IMR-90 (cell line): ENCODE results near the gene GRIN2D. TPM values are rescaled to one million over a fixed set of nuclear protein-coding genes. Genes with fewer than 3 reads are reported as not detected.

ENCODE experiments used
- ATAC-seq: fragments of 200-7000 bp; cut with Tn5 transposase; 2 replicates; pipeline ENCODE4 v1.9.1; 2020; ENCODE audit warnings: low read depth, mild to moderate bottlenecking, moderate library complexity
- BruUV-seq: library from RNA; stranded (reverse); fragments of 400-500 nt; replicated peaks from 2 replicates; lab custom pipeline; 2021; lab: Mats Ljungman, UMichigan
- CTCF ChIA-PET: fragments of 300-600 bp; formaldehyde crosslinking; extraction: SDS; loops from one replicate; lab custom pipeline; 2021; ENCODE audit warnings: antibody characterized with exemption; lab: Yijun Ruan, JAX
- POLR2A ChIA-PET: fragments of 300-600 bp; sonication (Branson Sonifier 250); formaldehyde crosslinking; loops from one replicate; lab custom pipeline; 2022; ENCODE audit warnings: antibody characterized with exemption; ENCODE audit not compliant: unreplicated experiment; lab: Charles Lee
- DNase-seq: peaks from one replicate; pipeline ENCODE4 v3.0.0; 2013
- H2AFZ ChIP-seq: replicated peaks from 2 replicates; pipeline ENCODE3; 2013; ENCODE audit warnings: low read length, mild to moderate bottlenecking; ENCODE audit not compliant: poor library complexity
- H2AK5ac ChIP-seq: 2 replicates; pipeline ENCODE4 v1.6.1; 2013; ENCODE audit warnings: low read depth, low read length, inconsistent platforms
- H2AK9ac ChIP-seq: replicated peaks from 2 replicates; pipeline ENCODE3; 2013; ENCODE audit warnings: mild to moderate bottlenecking, low read depth, low read length, moderate library complexity; ENCODE audit not compliant: poor library complexity
- H2BK120ac ChIP-seq: 2 replicates; pipeline ENCODE4 v1.6.1; 2013; ENCODE audit warnings: low read depth, low read length, inconsistent platforms
- H2BK15ac ChIP-seq: 3 replicates; pipeline ENCODE4 v1.6.1; 2013; ENCODE audit warnings: low read depth, low read length, inconsistent platforms
- H2BK20ac ChIP-seq: 2 replicates; pipeline ENCODE4 v1.6.1; 2013; ENCODE audit warnings: low read depth, mild to moderate bottlenecking, inconsistent platforms, low read length, moderate library complexity
- H2BK5ac ChIP-seq: 2 replicates; pipeline ENCODE4 v1.6.1; 2013; ENCODE audit warnings: mild to moderate bottlenecking, low read depth, low read length, inconsistent platforms; ENCODE audit not compliant: poor library complexity, severe bottlenecking
- H3K14ac ChIP-seq: replicated peaks from 2 replicates; pipeline ENCODE4 v1.6.1; 2013; ENCODE audit warnings: low read depth, low read length, inconsistent platforms
- H3K18ac ChIP-seq: 2 replicates; pipeline ENCODE4 v1.6.1; 2013; ENCODE audit warnings: low read depth, low read length, control low read depth
- H3K23ac ChIP-seq: 2 replicates; pipeline ENCODE4 v1.6.1; 2013; ENCODE audit warnings: low read depth, low read length, inconsistent platforms
- H3K27ac ChIP-seq: 2 replicates; pipeline ENCODE4 v1.5.1; 2013; ENCODE audit warnings: mild to moderate bottlenecking, control low read depth, low read length; ENCODE audit not compliant: insufficient read depth
- H3K27me3 ChIP-seq: 2 replicates; pipeline ENCODE4 v1.6.1; 2013; ENCODE audit warnings: low read length; ENCODE audit not compliant: control insufficient read depth, insufficient read depth
- H3K36me3 ChIP-seq: 2 replicates; pipeline ENCODE4 v1.6.1; 2013; ENCODE audit warnings: low read length, mixed read lengths; ENCODE audit not compliant: control insufficient read depth, insufficient read depth
- H3K4ac ChIP-seq: 2 replicates; pipeline ENCODE4 v1.6.1; 2013; ENCODE audit warnings: low read depth, low read length, inconsistent platforms
- H3K4me1 ChIP-seq: 2 replicates; pipeline ENCODE4 v1.6.1; 2013; ENCODE audit warnings: low read length, mixed read lengths; ENCODE audit not compliant: control insufficient read depth, insufficient read depth
- H3K4me2 ChIP-seq: 2 replicates; pipeline ENCODE4 v1.6.1; 2013; ENCODE audit warnings: low read depth, mild to moderate bottlenecking, control low read depth, low read length, moderate library complexity
- H3K4me3 ChIP-seq: 2 replicates; pipeline ENCODE4 v1.5.1; 2013; ENCODE audit warnings: low read depth, mild to moderate bottlenecking, control low read depth, low read length, moderate library complexity; ENCODE audit not compliant: insufficient read depth
- H3K56ac ChIP-seq: 2 replicates; pipeline ENCODE4 v1.6.1; 2013; ENCODE audit warnings: low read length, inconsistent platforms; ENCODE audit not compliant: insufficient read depth; ENCODE audit errors: extremely low read depth
- H3K79me1 ChIP-seq, 2 experiments: 2 replicates each; pipeline ENCODE4 v1.6.1; 2013; ENCODE audit warnings: low read length in 2 of 2, inconsistent platforms in 1 of 2, low read depth in 1 of 2
- H3K9ac ChIP-seq: 2 replicates; pipeline ENCODE4 v1.6.1; 2013; ENCODE audit warnings: low read depth, low read length, control low read depth
- H3K9me1 ChIP-seq: 2 replicates; pipeline ENCODE4 v1.6.1; 2013; ENCODE audit warnings: low read length, inconsistent platforms; ENCODE audit not compliant: insufficient read depth
- H3K9me3 ChIP-seq: 2 replicates; pipeline ENCODE4 v1.6.1; 2013; ENCODE audit warnings: low read length; ENCODE audit not compliant: control insufficient read depth, insufficient read depth
- H4K20me1 ChIP-seq: 2 replicates; pipeline ENCODE4 v1.6.1; 2013; ENCODE audit warnings: low read length, inconsistent platforms; ENCODE audit not compliant: insufficient read depth
- H4K5ac ChIP-seq: 2 replicates; pipeline ENCODE4 v1.6.1; 2013; ENCODE audit warnings: mild to moderate bottlenecking, low read depth, low read length, control low read depth
- H4K8ac ChIP-seq, 2 experiments: 2 replicates each; pipeline ENCODE4 v1.6.1; 2013; ENCODE audit warnings: low read depth in 2 of 2, low read length in 2 of 2, control low read depth in 1 of 2, inconsistent platforms in 1 of 2
- H4K91ac ChIP-seq: 2 replicates; pipeline ENCODE4 v1.6.1; 2013; ENCODE audit warnings: low read depth, low read length, inconsistent platforms; ENCODE audit not compliant: insufficient read depth
- BHLHE40 ChIP-seq: fragments of 150-350 bp; IDR thresholded peaks from 2 replicates; pipeline ENCODE4 v1.6.1; 2016; ENCODE audit warnings: mild to moderate bottlenecking, low read depth, low read length
- CEBPB ChIP-seq: IDR thresholded peaks from 2 replicates; pipeline ENCODE4 v1.6.1; 2012; ENCODE audit warnings: low read depth, low read length, improper control_type of control experiment
- CHD1 ChIP-seq: IDR thresholded peaks from 2 replicates; pipeline ENCODE4 v1.6.1; 2012; ENCODE audit warnings: low read depth, low read length, improper control_type of control experiment
- MAFK ChIP-seq: IDR thresholded peaks from 2 replicates; pipeline ENCODE4 v1.6.1; 2012; ENCODE audit warnings: low read depth, low read length, improper control_type of control experiment
- MAZ ChIP-seq: IDR thresholded peaks from 2 replicates; pipeline ENCODE4 v1.6.1; 2012; ENCODE audit warnings: low read depth, mild to moderate bottlenecking, low read length, improper control_type of control experiment, moderate library complexity, borderline replicate concordance
- MXI1 ChIP-seq: IDR thresholded peaks from 2 replicates; pipeline ENCODE4 v1.6.1; 2012; ENCODE audit warnings: low read depth, mild to moderate bottlenecking, low read length, moderate library complexity, borderline replicate concordance
- NFE2L2 ChIP-seq: fragments of 150-350 bp; IDR thresholded peaks from 2 replicates; pipeline ENCODE4 v1.6.1; 2016; ENCODE audit warnings: low read depth, mild to moderate bottlenecking, low read length
- POLR2A ChIP-seq: IDR thresholded peaks from 2 replicates; pipeline ENCODE4 v1.6.1; 2012; ENCODE audit warnings: mild to moderate bottlenecking, low read depth, low read length
- RAD21 ChIP-seq: IDR thresholded peaks from 2 replicates; pipeline ENCODE4 v1.6.1; 2012; ENCODE audit warnings: low read length, improper control_type of control experiment
- RCOR1 ChIP-seq: IDR thresholded peaks from 2 replicates; pipeline ENCODE4 v1.6.1; 2012; ENCODE audit warnings: mild to moderate bottlenecking, low read length, improper control_type of control experiment; ENCODE audit not compliant: insufficient replicate concordance
- RFX5 ChIP-seq: IDR thresholded peaks from 2 replicates; pipeline ENCODE4 v1.8.0; 2012; ENCODE audit warnings: low read depth, mild to moderate bottlenecking, low read length, moderate library complexity
- WGBS, 2 experiments: methylation state at CpG; one replicate each; pipeline versions ENCODE4 v1.1.5 to v1.1.7; 2013; ENCODE audit warnings: missing lambda C conversion rate in 2 of 2; ENCODE audit not compliant: insufficient read length in 1 of 2; ENCODE audit errors: extremely low coverage in 2 of 2; 5-methylcytosine and 5-hydroxymethylcytosine counted together
- dilution Hi-C: fragments of 300-500 bp; cut with HindIII; formaldehyde crosslinking; loops from one replicate; pipeline ENCODE4 v1.14.3; 2018; ENCODE audit warnings: low sequenced_read_pairs; ENCODE audit not compliant: unreplicated experiment
- in situ Hi-C: fragments of 300-500 bp; cut with MboI; formaldehyde crosslinking; loops from 3 replicates; pipeline ENCODE4 v1.14.3; 2019; ENCODE audit warnings: low sequenced_read_pairs, inconsistent platforms, mixed read lengths
- intact Hi-C: fragments of 100-400 bp; cut with micrococcal nuclease; formaldehyde crosslinking; loops from 2 replicates; pipeline ENCODE4 v1.10.0; 2022
- polyA plus RNA-seq, 3 experiments: library from polyadenylated mRNA; depleted of rRNA; stranded (reverse); fragments of >200 nt; gene quantifications; 2 replicates each; pipeline ENCODE4 v1.2.3, GENCODE V29; 2012; ENCODE audit warnings: low replicate concordance in 1 of 3
- total RNA-seq: library from RNA; depleted of rRNA; stranded (reverse); fragments of >200 nt; gene quantifications from 2 replicates; pipeline ENCODE4 v1.2.3, GENCODE V29; 2012
- TF ChIP-seq, protein P1 (sequence below): fragments of 150-350 bp; IDR thresholded peaks from 2 replicates; pipeline ENCODE4 v1.6.1; 2017; ENCODE audit warnings: mild to moderate bottlenecking, antibody characterized with exemption, low read length, low read depth
- TF ChIP-seq, protein P2 (sequence below): conservative IDR thresholded peaks from 2 replicates; pipeline ENCODE4 v1.5.1; 2012; ENCODE audit warnings: mild to moderate bottlenecking, low read depth, low read length, improper control_type of control experiment
- TF ChIP-seq, protein P3 (sequence below): fragments of 150-350 bp; IDR thresholded peaks from 2 replicates; pipeline ENCODE4 v1.6.1; 2016; ENCODE audit warnings: low read depth, mild to moderate bottlenecking, low read length, moderate library complexity, borderline replicate concordance

GRIN2D gene
- total and polyA plus RNA-seq, 2 of the 4 experiments (the other 2 are of a cell fraction), result under 0.01 to 0.24 TPM

DNA sequence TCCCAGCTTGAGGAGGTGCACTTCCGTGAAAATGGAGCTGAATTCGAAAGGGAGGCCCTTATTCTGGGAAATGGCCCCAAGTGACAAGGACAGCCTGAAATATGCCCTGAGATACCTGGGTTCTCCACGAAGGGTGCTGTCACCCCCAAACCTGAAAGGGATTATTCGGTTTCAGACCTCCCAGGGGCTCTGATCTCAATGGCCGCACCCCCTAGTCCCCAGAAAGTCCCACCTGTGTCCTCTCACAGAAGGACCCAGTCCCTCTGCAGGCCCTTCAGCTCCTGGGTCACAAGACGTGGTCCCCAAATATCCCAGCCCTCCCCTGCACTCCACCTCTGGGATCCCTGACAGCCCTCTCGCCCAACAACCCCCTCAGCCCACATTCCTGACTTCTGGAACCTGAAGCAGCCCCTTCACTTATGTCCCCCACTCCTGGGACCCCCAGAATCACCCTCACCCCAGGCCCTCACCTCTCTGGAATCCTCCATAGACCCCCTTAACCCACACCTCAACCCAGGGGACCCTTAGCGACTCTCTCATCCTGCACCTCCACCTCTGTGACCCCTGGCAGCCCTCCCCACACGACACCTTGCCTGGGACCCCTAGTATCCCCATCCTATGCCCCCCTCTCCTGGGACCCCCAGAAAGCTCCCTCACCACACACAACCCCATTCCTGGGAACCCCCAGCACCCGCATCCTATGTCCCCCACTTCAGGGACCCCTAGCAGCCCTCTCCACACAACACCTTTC lies 28.7 kb upstream of the GRIN2D start:
- dilution Hi-C loops, result no loop called here
- H2AK5ac ChIP-seq, result peak overlapping the region; percentile 24; the same call in 1 of the 2 replicates
- no peaks in the 10 kb centered on the region for H3K4me1 ChIP-seq
- H2BK20ac ChIP-seq, result no peak overlapping the region
- no peak overlapping the region for H3K56ac ChIP-seq
- H3K4ac ChIP-seq, result 0 out of 2 replicates have a peak overlapping the region, but pooled peaks have one; percentile 25
- H2AK9ac ChIP-seq, result peak overlapping the region; percentile 5
- peaks cover 0 to 7% of the 10 kb centered on the region in 2 experiments; a peak in 1 of 4 replicates for H3K79me1 ChIP-seq
- H2BK120ac ChIP-seq, result peak overlapping the region; percentile 10; the same call in 1 of the 2 replicates
- H4K91ac ChIP-seq, result peak overlapping the region; percentile 69; the same call in 1 of the 2 replicates
- DNase-seq (no peak), ATAC-seq (no peak)
- in situ Hi-C loops, result no loop called here
- ChIA-PET POLR2A (no interaction called here), CTCF (no interaction called here)
- H3K23ac ChIP-seq, result no peak overlapping the region
- no peak overlapping the region for H3K14ac ChIP-seq
- H4K5ac ChIP-seq, result no peak overlapping the region
- no peak overlapping the region for H3K9ac ChIP-seq
- H3K27ac ChIP-seq, result no peak overlapping the region; the same call in 1 of the 2 replicates
- H4K20me1 ChIP-seq, result no peaks in the 10 kb centered on the region
- no TSS peak for BruUV-seq
- H3K9me1 ChIP-seq, result no peaks in the 10 kb centered on the region; the same call in 1 of the 2 replicates
- no peaks in the 10 kb centered on the region for H3K36me3 ChIP-seq
- no peaks in the 10 kb centered on the region for H3K9me3 ChIP-seq
- H3K4me3 ChIP-seq, result peak overlapping the region; percentile 19; the same call in 1 of the 2 replicates
- peak overlapping the region; percentile 97 for H2AFZ ChIP-seq
- no peak overlapping the region for H2BK5ac ChIP-seq
- no peaks in the 10 kb centered on the region; the same call in 1 of the 2 replicates for H3K27me3 ChIP-seq
- 68% methylated on average over 7 of the region's 10 CpGs; no CpG with 5 or more reads in 1 of the 2 experiments for WGBS, 2 experiments
- intact Hi-C loops, result no loop called here
- H4K8ac ChIP-seq, result peak overlapping the region; percentile 52 to 62; a peak in 3 of 4 replicates
- no peak overlapping the region for H3K18ac ChIP-seq
- peak overlapping the region; percentile 36 for H3K4me2 ChIP-seq
- H2BK15ac ChIP-seq, result peak overlapping the region; percentile 31; the same call in 2 of the 3 replicates
- TF ChIP-seq CHD1 (no peak), POLR2A (no peak), BHLHE40 (no peak), MAFK (no peak), RFX5 (no peak), MXI1 (no peak), CEBPB (no peak), RAD21 (no peak), MAZ (no peak), NFE2L2 (no peak), RCOR1 (no peak)
- TF ChIP-seq, protein P1, sequence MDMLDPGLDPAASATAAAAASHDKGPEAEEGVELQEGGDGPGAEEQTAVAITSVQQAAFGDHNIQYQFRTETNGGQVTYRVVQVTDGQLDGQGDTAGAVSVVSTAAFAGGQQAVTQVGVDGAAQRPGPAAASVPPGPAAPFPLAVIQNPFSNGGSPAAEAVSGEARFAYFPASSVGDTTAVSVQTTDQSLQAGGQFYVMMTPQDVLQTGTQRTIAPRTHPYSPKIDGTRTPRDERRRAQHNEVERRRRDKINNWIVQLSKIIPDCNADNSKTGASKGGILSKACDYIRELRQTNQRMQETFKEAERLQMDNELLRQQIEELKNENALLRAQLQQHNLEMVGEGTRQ, result no peak
- TF ChIP-seq, protein P2, sequence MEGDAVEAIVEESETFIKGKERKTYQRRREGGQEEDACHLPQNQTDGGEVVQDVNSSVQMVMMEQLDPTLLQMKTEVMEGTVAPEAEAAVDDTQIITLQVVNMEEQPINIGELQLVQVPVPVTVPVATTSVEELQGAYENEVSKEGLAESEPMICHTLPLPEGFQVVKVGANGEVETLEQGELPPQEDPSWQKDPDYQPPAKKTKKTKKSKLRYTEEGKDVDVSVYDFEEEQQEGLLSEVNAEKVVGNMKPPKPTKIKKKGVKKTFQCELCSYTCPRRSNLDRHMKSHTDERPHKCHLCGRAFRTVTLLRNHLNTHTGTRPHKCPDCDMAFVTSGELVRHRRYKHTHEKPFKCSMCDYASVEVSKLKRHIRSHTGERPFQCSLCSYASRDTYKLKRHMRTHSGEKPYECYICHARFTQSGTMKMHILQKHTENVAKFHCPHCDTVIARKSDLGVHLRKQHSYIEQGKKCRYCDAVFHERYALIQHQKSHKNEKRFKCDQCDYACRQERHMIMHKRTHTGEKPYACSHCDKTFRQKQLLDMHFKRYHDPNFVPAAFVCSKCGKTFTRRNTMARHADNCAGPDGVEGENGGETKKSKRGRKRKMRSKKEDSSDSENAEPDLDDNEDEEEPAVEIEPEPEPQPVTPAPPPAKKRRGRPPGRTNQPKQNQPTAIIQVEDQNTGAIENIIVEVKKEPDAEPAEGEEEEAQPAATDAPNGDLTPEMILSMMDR, result no peak
- TF ChIP-seq, protein P3, sequence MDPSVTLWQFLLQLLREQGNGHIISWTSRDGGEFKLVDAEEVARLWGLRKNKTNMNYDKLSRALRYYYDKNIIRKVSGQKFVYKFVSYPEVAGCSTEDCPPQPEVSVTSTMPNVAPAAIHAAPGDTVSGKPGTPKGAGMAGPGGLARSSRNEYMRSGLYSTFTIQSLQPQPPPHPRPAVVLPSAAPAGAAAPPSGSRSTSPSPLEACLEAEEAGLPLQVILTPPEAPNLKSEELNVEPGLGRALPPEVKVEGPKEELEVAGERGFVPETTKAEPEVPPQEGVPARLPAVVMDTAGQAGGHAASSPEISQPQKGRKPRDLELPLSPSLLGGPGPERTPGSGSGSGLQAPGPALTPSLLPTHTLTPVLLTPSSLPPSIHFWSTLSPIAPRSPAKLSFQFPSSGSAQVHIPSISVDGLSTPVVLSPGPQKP, result no peak
